ENCODE data around the gene GOSR2. TPM values are rescaled to one million over a fixed set of nuclear protein-coding genes. Genes with fewer than 3 reads are reported as not detected.

GOSR2 gene
- total and polyA plus RNA-seq, 9 of the 15 experiments (the other 6 are each of a cell fraction or from before 2014, with no cell fraction given) = 32.7 to 96.3 (median 48.9) TPM

GRCh38 chr17:46888727-46889126, 34.2 kb upstream of the GOSR2 start (continued):
- TF ChIP-seq SMARCA5 (IDR thresholded peaks at IDR 0.05) = 0 out of 2 replicates have a peak, but pooled peaks have one; percentile 30
- no peak for TF ChIP-seq UBTF (IDR thresholded peaks at IDR 0.05; ENCODE audit: borderline replicate concordance in 1 of 2, low read depth in 2 of 2, low read length in 2 of 2)
- TF ChIP-seq ZNF75A (CRISPR knock-in tag; IDR thresholded peaks at IDR 0.05) = no peak
- TF ChIP-seq ZBTB33 (CRISPR knock-in tag; IDR thresholded peaks at IDR 0.05) = no peak
- no peak for TF ChIP-seq MIER1 (IDR thresholded peaks at IDR 0.05; ENCODE audit: low read depth)
- no peak for TF ChIP-seq ZNF717 (CRISPR knock-in tag; IDR thresholded peaks at IDR 0.05)
- TF ChIP-seq TAF1 (IDR thresholded peaks at IDR 0.05; ENCODE audit: control insufficient read depth, extremely low read depth, insufficient read depth, low read length, severe bottlenecking) = no peak
